Mesendoderm (in vitro differentiated cells): ENCODE measurements around the gene FRAT2. TPM values are rescaled to one million over a fixed set of nuclear protein-coding genes. Genes with fewer than 3 reads are reported as not detected.

ENCODE experiments used
- small RNA-seq: library from polyadenylated mRNA; stranded (forward); fragments of <200 nt; extraction: miRNeasy Mini kit (QIAGEN cat#:217004); gene quantifications from one replicate; pipeline ENCODE3, GENCODE V24; 2013; ENCODE audit not compliant: insufficient read depth

FRAT2 gene

Small RNA genes lying within 50 kb of the gene (small RNA-seq; reads per million reads assigned to genes)
- not detected for gene RF00017
